Measurements from ENCODE around the gene SLC1A5. TPM values are rescaled to one million over a fixed set of nuclear protein-coding genes. Genes with fewer than 3 reads are reported as not detected.

The SLC1A5 gene
- total RNA-seq, 1 donor from 2014 or later = 304 TPM

DNA sequence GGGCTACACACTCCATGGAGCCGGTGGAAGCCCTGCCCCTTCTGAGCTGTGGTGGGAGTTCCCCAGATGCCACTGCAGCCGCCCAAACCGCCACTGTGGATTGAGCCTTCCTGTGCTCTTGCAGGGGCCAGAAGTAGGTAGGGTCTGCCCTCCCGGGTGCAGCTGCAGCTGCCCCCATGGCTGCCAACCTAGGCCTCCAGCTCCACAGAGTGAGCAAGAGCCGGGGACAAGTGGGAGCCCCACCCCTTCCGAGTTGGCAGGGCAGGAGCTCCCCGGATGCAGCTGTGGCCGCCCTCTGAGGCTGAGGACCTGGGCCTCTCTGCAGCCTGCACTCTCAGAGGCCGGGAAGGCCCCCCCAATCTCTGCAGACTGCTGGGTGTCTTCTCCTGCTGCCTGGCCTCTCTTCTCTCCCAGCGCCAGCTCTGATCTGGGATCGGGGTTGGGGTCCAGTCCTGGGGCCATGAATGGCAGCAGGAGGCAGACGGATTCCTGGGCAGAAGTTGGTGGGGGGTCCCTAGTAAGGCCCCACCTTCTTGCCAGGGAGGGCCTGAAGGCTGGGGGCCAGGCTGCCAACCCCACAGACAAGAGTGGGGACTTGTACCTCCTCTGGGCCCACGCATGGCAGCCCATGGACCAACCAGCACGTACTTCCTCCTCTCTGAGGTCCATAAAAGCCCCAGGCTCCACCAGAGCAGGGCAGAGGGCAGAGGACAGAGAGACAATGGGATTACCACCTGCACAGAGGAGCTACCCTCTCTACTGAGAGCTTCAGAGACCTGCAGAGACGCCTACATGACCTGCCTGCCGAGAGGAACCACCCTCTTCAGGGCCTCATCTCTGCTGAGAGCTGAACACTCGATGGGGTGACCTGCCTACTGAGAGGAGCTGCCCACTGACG, 33.4 kb upstream of the SLC1A5 start:
- H3K36me3 Mint-ChIP-seq (ENCODE audit: low read depth) = no peaks in the 10 kb centered on the region
- no peak overlapping the region for H3K27ac Mint-ChIP-seq (ENCODE audit: unreplicated experiment)
- H3K4me1 Mint-ChIP-seq (ENCODE audit: low read depth) = peaks cover 7% of the 10 kb centered on the region
- DNase-seq (ENCODE audit: low spot score) = no peak
- no peak overlapping the region for H3K4me3 Mint-ChIP-seq (ENCODE audit: unreplicated experiment)
- H3K9me3 Mint-ChIP-seq (ENCODE audit: low read depth) = no peaks in the 10 kb centered on the region
- H3K27me3 Mint-ChIP-seq (ENCODE audit: low read depth) = no peaks in the 10 kb centered on the region
- TF ChIP-seq, protein P1, sequence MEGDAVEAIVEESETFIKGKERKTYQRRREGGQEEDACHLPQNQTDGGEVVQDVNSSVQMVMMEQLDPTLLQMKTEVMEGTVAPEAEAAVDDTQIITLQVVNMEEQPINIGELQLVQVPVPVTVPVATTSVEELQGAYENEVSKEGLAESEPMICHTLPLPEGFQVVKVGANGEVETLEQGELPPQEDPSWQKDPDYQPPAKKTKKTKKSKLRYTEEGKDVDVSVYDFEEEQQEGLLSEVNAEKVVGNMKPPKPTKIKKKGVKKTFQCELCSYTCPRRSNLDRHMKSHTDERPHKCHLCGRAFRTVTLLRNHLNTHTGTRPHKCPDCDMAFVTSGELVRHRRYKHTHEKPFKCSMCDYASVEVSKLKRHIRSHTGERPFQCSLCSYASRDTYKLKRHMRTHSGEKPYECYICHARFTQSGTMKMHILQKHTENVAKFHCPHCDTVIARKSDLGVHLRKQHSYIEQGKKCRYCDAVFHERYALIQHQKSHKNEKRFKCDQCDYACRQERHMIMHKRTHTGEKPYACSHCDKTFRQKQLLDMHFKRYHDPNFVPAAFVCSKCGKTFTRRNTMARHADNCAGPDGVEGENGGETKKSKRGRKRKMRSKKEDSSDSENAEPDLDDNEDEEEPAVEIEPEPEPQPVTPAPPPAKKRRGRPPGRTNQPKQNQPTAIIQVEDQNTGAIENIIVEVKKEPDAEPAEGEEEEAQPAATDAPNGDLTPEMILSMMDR (IDR thresholded peaks at IDR 0.05) = no peak

DNA sequence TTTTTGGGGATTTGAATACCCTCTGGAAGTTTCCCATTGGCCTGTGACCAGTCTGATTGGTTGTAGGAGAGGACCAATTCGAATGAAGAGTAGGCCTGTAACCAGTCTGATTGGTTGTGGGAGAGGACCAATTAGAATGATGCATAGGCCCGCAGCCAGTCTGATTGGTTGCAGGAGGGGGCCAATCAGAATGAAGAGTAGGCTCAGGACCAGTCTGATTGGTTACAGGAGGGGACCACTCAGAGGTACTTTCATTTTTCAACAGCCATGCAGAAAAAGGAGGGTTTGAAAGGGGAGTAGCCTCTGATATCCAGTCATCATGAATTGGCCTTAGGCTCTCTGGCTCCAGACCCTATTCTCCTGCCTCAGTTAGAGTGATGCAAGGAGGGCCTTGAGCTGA, 30.4 kb upstream of the SLC1A5 start:
- Mint-ChIP-seq H3K27ac (ENCODE audit: unreplicated experiment) (no peak overlapping the region), H3K9me3 (ENCODE audit: low read depth) (no peaks in the 10 kb centered on the region), H3K27me3 (ENCODE audit: low read depth) (no peaks in the 10 kb centered on the region), H3K4me3 (ENCODE audit: unreplicated experiment) (no peak overlapping the region), H3K36me3 (ENCODE audit: low read depth) (no peaks in the 10 kb centered on the region), H3K4me1 (ENCODE audit: low read depth) (peaks cover 10% of the 10 kb centered on the region)
- TF ChIP-seq, protein P1 (IDR thresholded peaks at IDR 0.05) = no peak
- DNase-seq (ENCODE audit: low spot score) = no peak

DNA sequence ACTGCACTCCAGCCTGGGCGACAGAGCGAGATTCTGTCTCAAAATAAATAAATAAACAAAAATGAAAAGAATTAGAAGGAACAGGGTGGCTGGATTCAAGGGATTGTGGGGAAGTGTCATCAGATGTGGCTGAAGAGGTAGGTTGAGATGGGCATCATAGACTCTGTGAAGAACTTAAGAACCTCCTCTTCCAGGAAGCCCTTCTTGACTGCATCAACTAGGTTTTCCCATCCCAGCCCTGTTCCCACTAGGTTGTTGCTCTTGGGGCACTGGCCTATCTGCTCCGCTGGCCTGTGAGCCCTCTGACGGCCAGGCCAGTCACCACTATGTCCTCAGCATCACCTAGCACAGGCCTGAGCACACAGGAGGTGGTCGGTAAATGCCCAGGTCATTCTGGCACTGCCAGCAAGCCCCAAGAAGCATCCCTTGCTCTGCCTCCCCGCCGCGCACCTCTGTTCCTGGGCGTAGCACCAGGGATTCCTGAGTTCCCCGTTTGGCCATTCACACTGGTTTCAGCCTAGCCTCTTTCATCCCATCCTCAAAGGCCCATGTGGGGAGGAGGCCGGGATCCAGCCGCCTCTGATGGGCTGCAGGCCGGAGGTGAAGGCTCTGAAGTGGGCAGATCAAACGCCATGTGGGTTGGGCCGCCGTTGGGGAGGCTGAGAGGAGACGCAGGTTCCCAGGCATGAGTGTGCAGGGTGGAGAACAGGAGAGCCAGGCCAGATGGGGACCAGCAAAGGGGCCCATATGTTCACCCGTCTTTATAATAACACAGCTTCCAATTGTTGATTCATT, 27.6 kb upstream of the SLC1A5 start:
- no peaks in the 10 kb centered on the region for H3K27me3 Mint-ChIP-seq (ENCODE audit: low read depth)
- TF ChIP-seq, protein P1 (IDR thresholded peaks at IDR 0.05) = no peak
- H3K27ac Mint-ChIP-seq (ENCODE audit: unreplicated experiment) = no peak overlapping the region
- H3K9me3 Mint-ChIP-seq (ENCODE audit: low read depth) = no peaks in the 10 kb centered on the region
- peaks cover 19% of the 10 kb centered on the region for H3K4me1 Mint-ChIP-seq (ENCODE audit: low read depth)
- no peak for DNase-seq (ENCODE audit: low spot score)
- no peak overlapping the region for H3K4me3 Mint-ChIP-seq (ENCODE audit: unreplicated experiment)
- H3K36me3 Mint-ChIP-seq (ENCODE audit: low read depth) = no peaks in the 10 kb centered on the region

DNA sequence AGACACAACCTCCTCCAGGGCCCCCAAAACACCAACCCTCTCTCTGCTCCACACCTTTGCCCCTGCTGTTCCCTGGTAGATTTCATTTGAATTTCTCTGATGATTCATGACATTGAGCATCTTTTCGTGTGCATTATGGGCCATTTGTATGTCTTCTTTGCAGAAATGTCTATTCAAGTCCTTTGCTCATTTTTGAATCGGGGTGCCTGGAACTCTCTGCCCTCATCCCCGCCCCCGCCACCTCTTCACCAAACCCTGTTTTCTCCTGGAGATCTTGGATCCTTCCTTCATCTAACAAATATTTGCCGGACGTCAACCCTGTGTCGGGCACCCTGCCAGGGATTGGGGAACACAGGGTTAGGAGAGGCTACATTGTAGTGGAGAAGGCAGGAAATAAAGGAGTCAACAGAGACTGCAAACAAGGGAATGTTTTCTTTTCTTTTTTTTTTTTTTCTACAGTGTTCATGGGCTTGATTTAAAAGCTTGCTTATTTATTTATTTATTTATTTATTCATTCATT, 25.5 kb upstream of the SLC1A5 start:
- DNase-seq (ENCODE audit: low spot score) = no peak
- TF ChIP-seq, protein P1 (IDR thresholded peaks at IDR 0.05) = no peak
- no peaks in the 10 kb centered on the region for H3K9me3 Mint-ChIP-seq (ENCODE audit: low read depth)
- peaks cover 12% of the 10 kb centered on the region for H3K4me1 Mint-ChIP-seq (ENCODE audit: low read depth)
- peak overlapping the region; percentile 71 for H3K27ac Mint-ChIP-seq (ENCODE audit: unreplicated experiment)
- no peaks in the 10 kb centered on the region for H3K36me3 Mint-ChIP-seq (ENCODE audit: low read depth)
- no peaks in the 10 kb centered on the region for H3K27me3 Mint-ChIP-seq (ENCODE audit: low read depth)
- H3K4me3 Mint-ChIP-seq (ENCODE audit: unreplicated experiment) = no peak overlapping the region

All from chondrocyte (in vitro differentiated cells).